ENCODE results near the gene RAB14. TPM values are rescaled to one million over a fixed set of nuclear protein-coding genes. Genes with fewer than 3 reads are reported as not detected.
"Not testable (repeated sequence)": the region's sequence is repeated elsewhere in the genome, so short reads cannot be mapped to it uniquely, and the experiment has no call there.

Gene RAB14
- total RNA-seq, 1 donor from 2014 or later = 49.9 TPM

DNA sequence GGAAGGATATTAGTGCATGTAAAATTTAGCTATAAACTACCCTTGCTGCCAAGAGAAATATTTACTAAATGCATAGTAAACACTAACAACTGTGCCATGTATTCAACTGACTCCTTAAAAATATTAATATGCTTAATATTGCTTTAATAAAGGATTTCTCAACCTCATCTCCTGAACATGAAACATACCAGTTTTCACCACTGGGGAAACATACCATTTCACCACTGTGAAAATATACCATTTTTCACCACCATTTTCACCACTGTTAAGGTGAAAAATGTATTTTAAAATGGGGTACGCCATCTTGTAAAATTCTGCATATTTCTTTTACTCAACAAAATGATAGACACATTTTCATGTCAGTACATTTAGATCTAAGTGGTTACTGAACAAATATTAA, 4.5 kb downstream of the RAB14 start:
- DNase-seq (ENCODE audit: low spot score) = no peak
- intact Hi-C loops (cut with DNase I) = no loop called here

DNA sequence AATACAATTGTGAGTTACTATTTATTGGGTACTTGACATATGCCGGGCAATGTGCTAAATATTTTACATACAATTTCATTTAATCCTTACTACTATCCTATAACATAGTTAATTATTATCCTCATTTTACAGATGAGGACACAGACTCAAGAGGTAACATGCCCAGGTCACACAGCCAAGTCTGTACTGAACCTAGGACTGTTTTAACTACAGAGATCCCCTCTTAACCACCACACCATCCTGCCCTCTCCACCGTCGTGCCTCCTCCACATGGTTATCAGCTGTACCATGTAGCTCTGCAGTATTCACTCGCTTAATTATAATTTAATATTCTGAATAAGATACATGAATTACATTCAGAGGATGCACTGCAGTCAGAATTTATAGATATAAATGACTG, 5.3 kb downstream of the RAB14 start:
- intact Hi-C loops (cut with DNase I) = no loop called here
- no peak for DNase-seq (ENCODE audit: low spot score)

DNA sequence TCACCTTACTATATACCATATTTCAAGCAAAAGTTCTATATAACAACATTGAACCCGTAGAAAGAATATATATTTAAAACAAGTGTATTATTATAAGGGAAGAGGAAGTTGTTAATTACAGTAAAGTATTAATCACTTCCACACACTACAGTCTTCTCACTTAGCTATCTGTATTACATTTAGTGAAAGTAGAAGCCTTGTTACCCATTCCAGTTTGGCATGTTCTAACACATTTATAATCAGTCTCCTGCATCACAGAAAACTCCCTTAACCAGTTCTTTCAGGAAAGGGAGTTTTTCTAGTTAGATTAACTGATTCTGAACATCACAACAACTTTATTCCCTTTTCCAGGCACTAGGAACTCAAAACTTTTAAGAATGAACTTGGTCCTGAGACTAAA, 6.9 kb downstream of the RAB14 start:
- intact Hi-C loops (cut with DNase I) = no loop called here

DNA sequence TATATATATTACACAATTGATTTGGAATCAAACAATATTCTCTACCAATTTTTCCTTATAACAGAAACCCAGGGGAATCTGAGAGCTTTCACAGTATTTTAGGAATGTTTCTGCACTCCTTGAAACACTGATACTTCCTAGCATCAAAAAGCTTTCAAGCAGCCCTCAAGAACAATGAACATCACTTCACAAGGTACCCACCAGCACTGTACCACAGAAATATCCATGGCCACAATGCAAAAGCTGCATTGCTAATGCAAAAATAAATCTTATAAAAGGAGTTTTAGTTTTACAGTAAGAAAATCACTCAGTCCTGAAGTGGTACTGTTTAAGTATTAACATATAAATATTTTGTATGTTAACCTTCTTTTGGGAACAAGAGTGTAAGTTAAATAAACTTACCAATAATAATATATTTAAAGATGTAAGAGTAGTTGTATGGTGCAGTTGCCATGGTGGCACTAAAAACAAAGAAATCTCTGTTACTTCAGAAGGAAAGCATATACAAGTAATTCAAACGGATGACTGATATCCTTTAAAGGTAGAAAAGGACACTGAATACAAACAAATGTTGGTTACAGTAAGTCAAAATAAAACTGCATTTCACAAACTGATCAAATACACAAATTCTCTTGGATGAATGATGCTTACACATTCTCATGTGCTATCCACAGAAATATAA, 8.6 kb downstream of the RAB14 start:
- DNase-seq (ENCODE audit: low spot score) = no peak
- intact Hi-C loops (cut with DNase I) = no loop called here

More for the DNA sequence above, 6.9 kb downstream of the RAB14 start:
- no peak for DNase-seq (ENCODE audit: low spot score)

DNA sequence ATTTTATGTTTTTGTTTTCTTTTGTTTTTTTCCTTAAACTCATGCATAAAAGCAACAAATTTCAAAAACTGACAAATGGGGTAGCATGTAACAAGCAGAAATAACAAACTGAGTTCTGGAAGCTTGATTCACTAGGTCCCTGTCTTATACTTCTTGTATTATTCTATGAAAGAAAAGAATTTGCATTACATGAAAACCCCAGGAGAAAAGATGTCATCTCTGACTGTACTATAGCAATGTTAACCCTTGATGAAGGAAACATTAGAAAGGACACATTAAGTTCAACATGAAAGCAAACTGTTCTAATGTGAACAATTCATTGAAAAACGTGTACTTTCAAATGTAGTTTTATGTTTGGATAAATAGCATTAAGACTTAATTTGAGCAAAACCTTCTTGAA, 9.2 kb downstream of the RAB14 start:
- intact Hi-C loops (cut with DNase I) = no loop called here
- no peak for DNase-seq (ENCODE audit: low spot score)

DNA sequence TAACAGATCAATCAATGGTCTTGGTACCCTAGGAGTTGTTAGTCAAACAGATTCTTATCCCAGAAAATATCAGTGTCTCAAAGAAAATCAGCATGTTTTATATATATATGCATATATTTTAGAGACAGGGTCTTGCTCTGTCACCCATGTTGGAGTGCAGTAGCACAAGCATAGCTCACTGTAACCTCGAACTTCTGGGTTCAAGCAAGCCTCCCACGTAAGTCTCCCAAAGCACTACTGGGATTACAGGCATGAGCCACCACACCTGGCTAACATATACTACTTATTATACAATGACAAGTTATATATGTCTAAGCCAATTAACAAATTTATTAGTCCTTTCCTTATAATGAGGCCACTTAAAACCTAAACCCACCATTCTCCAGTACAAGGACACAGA, 10.4 kb downstream of the RAB14 start:
- no peak for DNase-seq (ENCODE audit: low spot score)
- intact Hi-C loops (cut with DNase I) = no loop called here

DNA sequence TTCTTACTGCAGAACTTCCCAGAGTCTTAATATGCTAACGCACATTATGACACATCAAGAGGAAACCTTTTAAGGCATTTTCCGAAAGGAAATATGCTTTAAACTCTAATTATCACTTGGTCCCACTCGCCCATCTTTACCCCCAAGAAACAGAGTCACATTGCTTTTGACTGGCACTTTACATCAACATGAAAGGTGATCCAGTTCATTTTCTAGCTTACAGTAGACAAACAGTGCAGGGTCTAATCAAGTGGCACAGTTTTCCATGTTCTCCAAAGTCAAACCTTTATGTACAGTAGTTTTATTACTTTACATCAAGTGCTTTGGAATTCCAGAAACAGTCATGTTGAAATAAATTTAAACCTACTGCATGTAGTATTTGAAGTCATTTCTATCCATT, 12.0 kb downstream of the RAB14 start:
- intact Hi-C loops (cut with DNase I) = no loop called here
- DNase-seq (ENCODE audit: low spot score) = no peak

DNA sequence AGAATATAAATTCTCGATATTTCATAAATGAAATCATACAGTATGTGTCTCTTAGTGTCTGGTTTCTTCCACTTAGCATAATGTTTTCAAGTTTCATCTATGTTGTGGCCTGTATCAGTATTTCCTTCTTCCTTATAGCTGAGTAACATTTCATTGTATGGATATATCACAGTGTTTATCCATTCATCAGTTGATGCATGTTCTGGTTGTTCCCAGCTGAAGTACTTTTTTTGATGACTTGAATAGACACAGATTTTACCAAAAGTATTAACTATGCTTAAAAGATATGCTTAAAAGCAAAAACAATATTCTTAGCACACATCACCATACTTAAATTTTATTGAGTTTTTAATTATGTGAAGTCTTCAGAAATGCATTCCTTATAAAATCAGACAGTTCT, 12.7 kb downstream of the RAB14 start:
- no peak for DNase-seq (ENCODE audit: low spot score)
- intact Hi-C loops (cut with DNase I) = no loop called here

DNA sequence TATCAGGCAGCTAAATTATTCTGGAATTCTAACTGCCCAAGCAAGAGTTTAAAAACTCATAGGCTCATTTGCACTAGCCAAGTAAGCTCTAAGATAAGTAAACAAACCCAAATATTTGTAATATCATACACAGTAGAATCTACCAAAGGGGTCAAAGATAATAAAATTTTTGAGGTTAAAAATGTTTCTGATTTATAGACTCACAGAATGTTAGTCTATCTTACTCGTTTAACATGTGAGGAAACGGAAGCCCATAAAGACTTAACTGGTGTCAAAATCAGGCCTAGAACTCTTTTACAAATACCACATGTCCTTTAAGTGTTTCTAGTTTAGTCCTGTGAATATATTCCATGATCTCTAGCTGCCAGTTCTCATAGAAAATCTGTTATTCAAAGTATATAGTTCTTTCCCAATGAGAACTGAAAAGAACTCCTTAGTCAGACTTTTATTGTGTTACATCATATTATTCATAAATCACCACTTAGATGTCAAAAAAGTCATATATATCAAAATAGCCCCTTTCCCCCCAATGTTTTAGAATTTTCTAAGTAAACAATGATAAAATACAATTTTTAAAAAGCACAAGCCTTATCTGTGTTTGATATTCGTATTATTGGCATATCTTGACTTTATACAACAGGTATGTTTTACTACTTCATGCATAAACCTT, 13.9 kb downstream of the RAB14 start:
- intact Hi-C loops (cut with DNase I) = no loop called here
- no peak for DNase-seq (ENCODE audit: low spot score)

DNA sequence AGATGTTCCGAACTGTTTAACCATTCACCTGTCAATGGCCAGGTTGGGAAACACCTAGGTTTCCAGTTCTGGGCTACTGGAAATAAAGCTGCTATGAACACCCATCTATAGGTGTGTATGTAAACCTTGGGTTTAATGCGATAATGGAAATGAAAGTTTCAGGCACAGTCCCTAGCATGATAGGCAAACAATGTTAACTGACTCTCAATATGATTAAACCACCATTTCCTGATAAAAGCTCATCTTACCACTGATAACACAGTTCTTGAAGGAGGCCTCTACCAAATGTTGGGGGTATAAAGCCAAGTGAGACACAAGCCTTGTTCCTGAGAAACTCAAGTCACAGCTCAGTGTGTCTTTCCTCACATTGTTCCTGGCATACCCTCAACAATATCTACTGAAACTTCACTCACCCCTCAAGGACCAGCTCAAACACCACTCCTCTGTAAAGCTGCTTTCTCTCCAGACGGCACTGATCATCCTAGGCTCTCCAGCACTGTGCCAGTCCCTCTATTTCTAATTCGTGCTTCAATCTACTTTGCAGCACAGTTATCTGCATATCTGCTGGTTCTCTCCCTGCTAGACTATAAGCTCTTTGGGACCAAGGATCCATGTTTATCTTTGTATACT, 15.8 kb downstream of the RAB14 start:
- DNase-seq (ENCODE audit: low spot score) = no peak
- intact Hi-C loops (cut with DNase I) = no loop called here

DNA sequence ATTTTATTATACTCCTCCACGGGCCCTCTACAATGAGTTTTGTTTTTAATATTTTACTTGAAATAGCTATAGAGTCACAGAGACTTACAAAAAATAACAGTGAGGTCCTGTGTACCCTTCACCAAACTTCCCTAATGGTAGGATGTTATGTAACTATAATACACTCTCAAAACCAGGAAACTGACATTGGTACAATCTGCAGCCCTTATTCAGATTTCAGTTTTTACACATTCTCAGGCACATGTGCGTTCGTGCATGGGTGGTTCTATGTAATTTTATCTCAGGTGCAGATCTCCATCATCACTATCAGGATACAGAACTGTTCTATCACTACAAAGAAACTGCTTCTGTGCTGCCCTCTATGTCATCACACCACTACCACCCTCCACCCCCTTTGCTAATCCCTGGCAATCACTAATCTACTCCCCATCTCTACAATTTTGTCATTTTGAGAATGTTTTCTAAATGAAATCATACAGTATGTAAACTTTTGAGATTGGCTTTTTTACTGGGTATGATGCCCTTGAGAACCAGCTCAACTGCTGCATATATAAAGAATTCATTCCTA, 16.4 kb downstream of the RAB14 start:
- intact Hi-C loops (cut with DNase I) = no loop called here

DNA sequence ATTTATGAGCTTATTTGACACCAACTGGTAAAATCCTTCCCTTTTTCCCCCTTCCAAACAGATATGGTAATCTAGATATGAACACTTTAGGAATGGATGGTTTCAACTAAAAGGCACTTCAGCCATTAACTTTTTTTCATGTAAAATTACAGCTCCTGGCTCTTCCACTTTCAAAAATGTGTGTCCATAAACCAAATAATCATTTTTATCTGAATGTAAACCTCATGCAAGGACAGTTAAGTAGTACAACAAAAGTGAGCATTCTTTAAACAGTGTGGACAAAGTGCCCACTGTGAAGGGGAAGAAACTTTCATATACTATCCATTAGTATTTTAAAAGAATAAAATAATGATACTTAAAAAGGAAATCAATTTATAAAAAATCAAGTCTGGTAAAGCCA, 17.2 kb downstream of the RAB14 start:
- DNase-seq (ENCODE audit: low spot score) = no peak
- intact Hi-C loops (cut with DNase I) = no loop called here

More for the DNA sequence above, 16.4 kb downstream of the RAB14 start:
- no peak for DNase-seq (ENCODE audit: low spot score)

DNA sequence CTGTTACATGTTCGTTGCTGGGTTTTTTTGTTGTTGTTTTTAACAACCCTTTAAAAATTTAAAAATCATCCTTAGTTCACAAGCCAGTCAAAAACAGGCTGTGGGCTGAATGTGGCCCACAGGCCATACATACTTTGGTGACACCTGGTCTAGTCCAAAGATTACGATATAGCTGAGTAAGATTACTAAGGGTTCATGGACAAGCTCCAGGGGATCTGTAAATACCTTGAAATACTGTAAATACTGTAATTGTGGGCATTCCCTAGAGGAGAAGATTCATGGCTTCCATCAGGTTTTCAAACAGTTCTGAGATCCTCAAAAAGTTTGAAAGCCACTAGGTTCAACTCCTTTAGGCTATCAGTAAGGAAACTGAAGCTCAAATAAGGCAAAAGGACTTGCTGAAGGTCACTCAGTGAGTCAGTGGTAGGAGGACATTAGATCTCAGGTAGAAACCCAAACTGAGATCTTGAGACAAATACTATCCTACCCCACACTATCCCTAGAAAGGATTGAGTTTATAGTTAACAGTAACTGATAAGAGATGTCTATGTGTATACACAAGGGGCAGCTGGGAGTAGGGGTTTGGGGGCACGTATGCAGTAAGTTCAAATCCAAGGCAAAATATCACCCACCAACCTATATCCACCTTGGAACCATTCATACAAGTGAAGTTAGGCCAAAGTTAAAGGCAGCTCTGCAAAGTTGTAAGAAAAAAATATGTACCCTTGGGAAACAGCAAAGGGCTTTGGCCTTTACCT, 17.8 kb downstream of the RAB14 start:
- DNase-seq (ENCODE audit: low spot score) = no peak
- intact Hi-C loops (cut with DNase I) = no loop called here

DNA sequence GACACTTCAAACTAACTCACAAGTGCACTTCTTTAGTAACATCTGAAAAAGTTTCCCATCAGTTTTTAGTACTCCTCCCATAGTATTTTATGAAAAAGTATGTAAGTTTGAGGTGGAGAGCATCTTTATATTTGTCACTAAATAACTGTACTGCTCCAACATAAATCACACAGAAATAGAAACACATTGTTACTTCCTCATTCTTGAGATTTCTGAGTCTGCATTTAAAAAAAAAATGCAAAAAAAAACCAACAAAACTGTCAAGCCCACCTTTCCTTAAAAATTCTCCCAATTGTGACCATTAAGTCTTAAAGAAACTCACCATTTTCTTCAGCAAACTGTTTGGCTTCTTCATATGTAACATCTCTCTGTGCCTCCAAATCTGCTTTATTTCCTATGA, 18.7 kb downstream of the RAB14 start:
- intact Hi-C loops (cut with DNase I) = no loop called here
- DNase-seq (ENCODE audit: low spot score) = no peak

DNA sequence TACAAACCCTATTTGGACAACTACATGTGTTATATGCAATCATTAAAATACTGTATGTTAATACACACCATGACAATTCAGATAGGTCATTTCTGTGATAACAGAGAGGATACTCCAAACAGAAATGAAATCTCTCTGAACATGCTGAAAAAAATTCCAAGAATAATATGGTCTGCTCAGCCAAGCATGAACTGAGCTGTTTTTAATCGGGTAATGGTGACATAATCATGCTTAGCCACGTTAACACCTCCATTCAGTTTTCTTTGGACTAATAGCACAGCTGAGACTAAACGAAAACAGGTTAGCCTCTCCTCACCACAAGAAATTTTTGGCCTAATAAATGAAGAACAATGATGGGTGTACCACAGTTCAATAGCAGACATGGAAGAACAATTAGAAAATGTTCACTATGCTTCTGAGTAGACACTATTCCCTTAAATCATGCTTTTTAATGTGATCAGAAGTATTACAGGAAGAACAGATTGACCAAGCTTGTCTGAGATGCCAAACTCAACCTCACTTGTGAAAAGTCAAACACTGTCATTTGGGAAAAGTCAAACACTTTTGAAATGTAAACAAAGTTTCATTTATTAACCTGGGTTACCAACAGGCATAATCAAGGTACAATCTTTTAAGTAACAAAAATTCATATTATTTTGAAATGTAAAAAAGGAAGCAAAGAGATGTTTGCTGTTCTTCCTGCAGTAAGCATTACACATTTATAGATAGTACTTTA, 19.4 kb downstream of the RAB14 start:
- intact Hi-C loops (cut with DNase I) = no loop called here
- no peak for DNase-seq (ENCODE audit: low spot score)

DNA sequence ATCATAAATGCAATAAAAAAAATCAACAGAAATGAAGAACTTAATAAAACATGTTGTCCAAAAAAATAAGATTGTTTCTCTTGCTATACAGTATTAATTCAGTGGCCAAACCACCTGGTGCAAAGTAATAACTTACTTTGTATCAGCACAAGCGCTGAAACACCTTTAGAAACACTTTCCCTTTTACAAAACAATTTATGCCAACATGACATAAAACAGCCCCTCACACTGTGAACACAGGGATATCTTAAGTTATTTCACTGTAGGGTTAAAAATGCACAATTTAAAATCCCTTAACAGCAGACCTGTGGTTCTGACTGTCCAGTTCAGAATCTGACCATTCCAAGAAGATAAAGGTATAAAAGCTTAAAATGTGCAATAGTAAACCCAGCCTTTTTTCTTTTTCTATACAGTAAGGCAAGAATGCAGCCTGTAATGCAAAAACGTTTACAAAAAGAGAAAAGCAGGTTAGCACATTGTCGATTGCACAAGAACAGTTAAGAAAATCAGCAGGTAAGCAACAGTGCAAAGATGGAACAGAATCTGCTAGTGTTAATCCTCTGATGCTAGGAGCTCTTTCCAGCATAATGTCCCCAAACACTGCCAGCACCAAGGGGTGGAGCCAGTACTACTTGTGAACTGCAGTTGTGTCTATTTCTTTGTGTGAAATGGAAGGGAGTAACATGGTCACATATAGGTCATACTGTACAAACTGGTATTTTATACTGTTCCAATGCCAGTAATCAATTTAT, 21.6 kb downstream of the RAB14 start:
- intact Hi-C loops (cut with DNase I) = no loop called here
- DNase-seq (ENCODE audit: low spot score) = no peak

DNA sequence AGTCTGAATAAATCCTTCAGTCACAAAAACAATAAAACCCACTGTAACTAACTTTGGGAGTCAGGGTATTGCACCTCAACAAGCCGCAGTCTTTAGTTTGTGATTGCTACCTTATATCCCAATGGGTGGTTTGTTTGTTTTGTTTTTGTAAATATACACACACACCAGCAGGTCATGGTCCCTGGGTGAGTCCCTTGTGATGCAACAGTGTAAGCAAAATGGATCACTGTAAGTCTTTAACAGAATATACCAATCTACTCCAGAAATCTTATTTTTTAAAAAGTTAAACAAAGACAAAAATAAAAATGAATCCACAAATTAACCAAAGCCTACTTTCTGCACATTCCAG, 22.3 kb downstream of the RAB14 start:
- DNase-seq (ENCODE audit: low spot score); intact Hi-C loops (cut with DNase I): not testable (repeated sequence)

DNA sequence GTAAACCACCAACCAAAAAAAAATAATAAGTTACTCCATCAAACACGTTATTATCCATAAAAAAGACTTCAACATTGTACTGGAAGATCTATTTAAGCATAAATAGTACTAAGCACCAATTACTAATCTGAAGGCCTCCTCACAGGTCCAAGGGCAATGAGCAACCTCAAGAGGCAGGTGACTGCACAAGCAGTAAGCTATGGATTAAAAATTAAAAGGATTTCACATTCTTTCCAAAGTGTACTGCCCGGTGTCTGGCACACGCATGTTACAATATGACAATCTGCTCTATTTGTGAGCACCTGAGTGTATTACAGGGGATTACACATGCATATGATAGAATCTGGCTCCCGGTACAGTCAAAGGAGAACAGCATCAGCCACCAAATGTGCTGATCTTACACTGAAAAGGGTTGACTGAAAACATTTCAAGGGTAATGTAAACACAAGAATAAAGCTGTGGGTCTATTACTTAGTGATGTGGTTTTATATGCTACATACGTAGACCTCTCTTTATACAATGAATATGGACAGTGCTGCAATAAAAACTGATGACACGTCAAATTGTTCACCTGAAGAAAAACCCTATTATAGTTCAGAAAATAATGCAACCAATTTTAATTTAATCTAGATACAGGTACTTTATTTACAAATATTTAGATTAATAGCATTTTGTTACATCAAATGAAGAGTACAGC, 22.8 kb downstream of the RAB14 start:
- intact Hi-C loops (cut with DNase I) = no loop called here
- DNase-seq (ENCODE audit: low spot score) = no peak

All from cardiac septum (tissue), 1 donor.